CD4-positive, CD25-positive, alpha-beta regulatory T cell (primary cell): Measurements from ENCODE around the gene TAX1BP1. TPM values are rescaled to one million over a fixed set of nuclear protein-coding genes. Genes with fewer than 3 reads are reported as not detected.

Source experiments
- ATAC-seq, 2 donors: fragments of 150-1000 bp; cut with Tn5 transposase; one replicate each; pipeline ENCODE4 v1.10.0; 2021; ENCODE audit warnings: low read depth in 2 of 2, moderate number of reproducible peaks in 2 of 2, moderate library complexity in 1 of 2
- DNase-seq, 3 donors: peaks; one replicate each; pipeline versions ENCODE4 v3.0.0 to v3.0.0-alpha.2; 2012 to 2022; ENCODE audit warnings: mixed read lengths in 1 of 3
- H3K27ac ChIP-seq: one replicate; pipeline ENCODE4 v1.7.0; 2013; ENCODE audit warnings: mild to moderate bottlenecking, low read length; ENCODE audit not compliant: insufficient read depth, poor library complexity, severe bottlenecking
- H3K27me3 ChIP-seq: one replicate; pipeline ENCODE4 v1.7.0; 2013; ENCODE audit warnings: low read length; ENCODE audit not compliant: control insufficient read depth, insufficient read depth
- H3K36me3 ChIP-seq: one replicate; pipeline ENCODE4 v1.7.0; 2013; ENCODE audit warnings: mild to moderate bottlenecking, low read length, moderate library complexity; ENCODE audit not compliant: control insufficient read depth, insufficient read depth
- H3K4me1 ChIP-seq: 2 replicates; pipeline ENCODE4 v1.7.0; 2013; ENCODE audit warnings: mild to moderate bottlenecking, low read length; ENCODE audit not compliant: insufficient read depth, control insufficient read depth, poor library complexity, severe bottlenecking
- H3K4me3 ChIP-seq: one replicate; pipeline ENCODE4 v1.7.0; 2013; ENCODE audit warnings: low read depth, mild to moderate bottlenecking, low read length, moderate library complexity
- H3K9me3 ChIP-seq, 2 experiments: 1 replicate in 1 of 2; 2 replicates in 1 of 2; pipeline ENCODE4 v1.7.0; 2013; ENCODE audit warnings: low read length in 2 of 2, mild to moderate bottlenecking in 1 of 2, moderate library complexity in 1 of 2; ENCODE audit not compliant: control insufficient read depth in 2 of 2
- H3K27ac Mint-ChIP-seq, 3 donors: one replicate each; pipeline ENCODE4 v1.8.0; 2020 to 2022; ENCODE audit warnings: mild to moderate bottlenecking in 3 of 3, mixed read lengths in 3 of 3, moderate library complexity in 2 of 3
- H3K27me3 Mint-ChIP-seq: one replicate; pipeline ENCODE4 v1.8.0; 2022; ENCODE audit warnings: mild to moderate bottlenecking, mixed read lengths
- H3K36me3 Mint-ChIP-seq: one replicate; pipeline ENCODE4 v1.8.0; 2020; ENCODE audit warnings: mixed read lengths
- H3K4me1 Mint-ChIP-seq, 4 donors: one replicate each; pipeline ENCODE4 v1.8.0; 2020 to 2022; ENCODE audit warnings: mixed read lengths in 4 of 4, mild to moderate bottlenecking in 1 of 4
- H3K4me3 Mint-ChIP-seq, 4 donors: one replicate each; pipeline ENCODE4 v1.8.0; 2020 to 2022; ENCODE audit warnings: mild to moderate bottlenecking in 4 of 4, mixed read lengths in 4 of 4, moderate library complexity in 3 of 4
- H3K9me3 Mint-ChIP-seq, 7 donors: one replicate each; pipeline ENCODE4 v1.8.0; 2020 to 2022; ENCODE audit warnings: mixed read lengths in 7 of 7, mild to moderate bottlenecking in 3 of 7, moderate library complexity in 2 of 7
- polyA plus RNA-seq, 4 donors: library from polyadenylated mRNA; unstranded; fragments of 300-500 nt; fragmentation: Illumina TruSeq; gene quantifications; one replicate each; pipeline ENCODE4 v1.2.3, GENCODE V29; 2021
- total RNA-seq: library from RNA; stranded (reverse); gene quantifications from one replicate; pipeline ENCODE4 v1.2.3, GENCODE V29; 2022

TAX1BP1 gene
- total and polyA plus RNA-seq, 5 donors from 2014 or later, result 107 to 159 (median 130) TPM

- Histone ChIP-seq H3K4me3 (no peak overlapping the region), H3K27me3 (no peaks in the 10 kb centered on the region), H3K4me1 (no peaks in the 10 kb centered on the region), H3K9me3 (no peaks in the 10 kb centered on the region), H3K27ac (no peak overlapping the region), H3K36me3 (no peaks in the 10 kb centered on the region)
- Mint-ChIP-seq H3K36me3 (no peaks in the 10 kb centered on the region), H3K27ac (no peak overlapping the region), H3K27me3 (peaks cover 5% of the 10 kb centered on the region), H3K4me1 (no peaks in the 10 kb centered on the region), H3K9me3 (no peaks in the 10 kb centered on the region), H3K4me3 (no peak overlapping the region)
- DNase-seq, result no peak
- no peak for ATAC-seq
These were observed 12.9 kb upstream of the TAX1BP1 start for GRCh38 chr7:27727058-27727457.

GRCh38 chr7:27730112-27730511, 9.8 kb upstream of the TAX1BP1 start:
- no peak overlapping the region for H3K27ac ChIP-seq
- peaks cover 3% of the 10 kb centered on the region for H3K27me3 ChIP-seq
- Mint-ChIP-seq H3K9me3 (peaks cover 0 to 3% (median 0%) of the 10 kb centered on the region in 7 donors), H3K27ac (no peak overlapping the region), H3K27me3 (peaks cover 17% of the 10 kb centered on the region), H3K4me1 (no peaks in the 10 kb centered on the region), H3K36me3 (no peaks in the 10 kb centered on the region), H3K4me3 (no peak overlapping the region)
- no peak overlapping the region for H3K4me3 ChIP-seq
- no peaks in the 10 kb centered on the region for H3K4me1 ChIP-seq
- H3K9me3 ChIP-seq, result no peaks in the 10 kb centered on the region
- DNase-seq (no peak), ATAC-seq (no peak)
- no peaks in the 10 kb centered on the region for H3K36me3 ChIP-seq

DNA sequence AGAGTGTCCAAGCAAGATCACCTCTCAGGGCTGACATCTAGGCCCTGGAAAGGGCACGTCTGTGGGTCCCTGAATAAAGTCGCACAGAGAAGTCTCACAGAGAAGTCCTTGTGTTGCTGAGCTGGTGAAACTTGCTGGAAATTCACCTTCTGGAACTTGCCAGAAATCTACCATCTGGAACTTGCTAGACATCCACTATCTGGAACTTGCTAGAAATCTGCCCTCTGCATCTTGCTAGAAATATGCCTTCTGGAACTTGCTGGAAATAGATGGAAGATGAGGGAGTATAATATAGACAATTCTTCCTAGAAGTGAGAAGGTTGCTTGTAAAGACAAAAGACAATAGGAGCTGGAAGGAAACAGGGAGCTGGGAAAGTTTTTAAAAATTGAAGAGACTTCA, 5.4 kb upstream of the TAX1BP1 start:
- Mint-ChIP-seq H3K4me3 (peak overlapping the region in 1 of 4 donors; percentile 6), H3K4me1 (peaks cover 0 to 8% (median 7%) of the 10 kb centered on the region in 4 donors), H3K27me3 (peaks cover 17% of the 10 kb centered on the region), H3K27ac (peak overlapping the region in 1 of 3 donors; percentile 80), H3K36me3 (no peaks in the 10 kb centered on the region), H3K9me3 (peaks cover 0 to 3% (median 0%) of the 10 kb centered on the region in 7 donors)
- Histone ChIP-seq H3K27me3 (peaks cover 7% of the 10 kb centered on the region), H3K27ac (no peak overlapping the region), H3K9me3 (no peaks in the 10 kb centered on the region), H3K36me3 (no peaks in the 10 kb centered on the region), H3K4me3 (no peak overlapping the region), H3K4me1 (peaks cover 5% of the 10 kb centered on the region)
- no peak for DNase-seq
- no peak for ATAC-seq

- peaks cover 7% of the 10 kb centered on the region for H3K4me1 ChIP-seq
- H3K4me1 Mint-ChIP-seq, result peaks cover 0 to 14% (median 8%) of the 10 kb centered on the region in 4 donors
- no peak for DNase-seq
These were observed 4.8 kb upstream of the TAX1BP1 start for GRCh38 chr7:27735165-27735564.

DNA sequence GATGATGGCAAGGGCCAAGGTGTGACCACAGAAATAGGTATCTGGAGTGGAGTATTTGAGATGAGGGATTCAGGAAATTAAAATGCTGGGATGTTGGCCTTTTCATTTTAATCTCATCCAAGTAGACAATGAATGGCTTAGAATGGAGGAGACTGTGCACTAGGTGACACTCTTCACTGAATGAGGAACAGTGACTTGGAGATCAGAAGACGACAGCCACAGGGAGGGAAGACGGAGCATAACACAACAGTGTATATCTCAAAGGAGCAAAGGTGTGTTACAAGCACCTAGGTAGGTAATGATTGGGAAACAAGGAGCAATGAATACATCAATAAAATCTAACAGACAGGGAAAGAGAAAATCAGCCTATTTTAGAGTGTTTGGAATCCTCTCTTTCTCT, 4.1 kb upstream of the TAX1BP1 start:
- H3K4me3 Mint-ChIP-seq, result peak overlapping the region in 1 of 4 donors; percentile 76
- ATAC-seq, result no peak
- peak overlapping the region in 1 of 3 donors; percentile 2 for H3K27ac Mint-ChIP-seq

More at GRCh38 chr7:27735165-27735564, 4.8 kb upstream of the TAX1BP1 start:
- H3K27ac Mint-ChIP-seq, result no peak overlapping the region
- H3K9me3 Mint-ChIP-seq, result peaks cover 0 to 3% (median 0%) of the 10 kb centered on the region in 7 donors
- H3K4me3 Mint-ChIP-seq, result peak overlapping the region in 2 of 4 donors; percentile 6 to 76
- H3K27me3 ChIP-seq, result peaks cover 7% of the 10 kb centered on the region
- H3K27ac ChIP-seq, result no peak overlapping the region
- H3K9me3 ChIP-seq, result no peaks in the 10 kb centered on the region
- peaks cover 23% of the 10 kb centered on the region for H3K27me3 Mint-ChIP-seq
- no peak for ATAC-seq
- H3K36me3 ChIP-seq, result no peaks in the 10 kb centered on the region
- H3K4me3 ChIP-seq, result no peak overlapping the region
- H3K36me3 Mint-ChIP-seq, result no peaks in the 10 kb centered on the region

GRCh38 chr7:27737178-27737577, 2.8 kb upstream of the TAX1BP1 start:
- H3K27ac Mint-ChIP-seq, result peak overlapping the region in 1 of 3 donors; percentile 62
- Histone ChIP-seq H3K27ac (no peak overlapping the region), H3K4me1 (peaks cover 16% of the 10 kb centered on the region), H3K27me3 (peaks cover 7% of the 10 kb centered on the region), H3K36me3 (no peaks in the 10 kb centered on the region), H3K9me3 (no peaks in the 10 kb centered on the region), H3K4me3 (no peak overlapping the region)
- peaks cover 6 to 29% (median 20%) of the 10 kb centered on the region in 4 donors for H3K4me1 Mint-ChIP-seq
- peak overlapping the region in 1 of 4 donors; percentile 14 for H3K4me3 Mint-ChIP-seq
- peaks cover 24% of the 10 kb centered on the region for H3K27me3 Mint-ChIP-seq
- H3K9me3 Mint-ChIP-seq, result peaks cover 0 to 3% (median 0%) of the 10 kb centered on the region in 7 donors
- peaks cover 4% of the 10 kb centered on the region for H3K36me3 Mint-ChIP-seq
- no peak for ATAC-seq
- no peak for DNase-seq

More for the DNA sequence above, 4.1 kb upstream of the TAX1BP1 start:
- peaks cover 3 to 18% (median 10%) of the 10 kb centered on the region in 4 donors for H3K4me1 Mint-ChIP-seq
- peaks cover 7% of the 10 kb centered on the region for H3K27me3 ChIP-seq
- H3K36me3 Mint-ChIP-seq, result peaks cover 3% of the 10 kb centered on the region
- no peaks in the 10 kb centered on the region for H3K9me3 ChIP-seq
- peaks cover 24% of the 10 kb centered on the region for H3K27me3 Mint-ChIP-seq
- no peak overlapping the region for H3K27ac ChIP-seq
- no peak for DNase-seq
- H3K4me1 ChIP-seq, result peaks cover 9% of the 10 kb centered on the region
- no peaks in the 10 kb centered on the region for H3K36me3 ChIP-seq
- no peak overlapping the region for H3K4me3 ChIP-seq
- H3K9me3 Mint-ChIP-seq, result peaks cover 0 to 3% (median 0%) of the 10 kb centered on the region in 7 donors

- peaks cover 0 to 3% (median 0%) of the 10 kb centered on the region in 7 donors for H3K9me3 Mint-ChIP-seq
- Histone ChIP-seq H3K27ac (no peak overlapping the region), H3K9me3 (no peaks in the 10 kb centered on the region), H3K4me1 (peaks cover 17% of the 10 kb centered on the region), H3K36me3 (no peaks in the 10 kb centered on the region), H3K4me3 (no peak overlapping the region), H3K27me3 (peaks cover 7% of the 10 kb centered on the region)
- H3K4me3 Mint-ChIP-seq, result peak overlapping the region in 1 of 4 donors; percentile 14
- H3K4me1 Mint-ChIP-seq, result peaks cover 9 to 33% (median 25%) of the 10 kb centered on the region in 4 donors
- no peak overlapping the region for H3K27ac Mint-ChIP-seq
- peaks cover 24% of the 10 kb centered on the region for H3K27me3 Mint-ChIP-seq
- peaks cover 5% of the 10 kb centered on the region for H3K36me3 Mint-ChIP-seq
- no peak for DNase-seq
- no peak for ATAC-seq
These were observed 2.3 kb upstream of the TAX1BP1 start for GRCh38 chr7:27737616-27738015.

DNA sequence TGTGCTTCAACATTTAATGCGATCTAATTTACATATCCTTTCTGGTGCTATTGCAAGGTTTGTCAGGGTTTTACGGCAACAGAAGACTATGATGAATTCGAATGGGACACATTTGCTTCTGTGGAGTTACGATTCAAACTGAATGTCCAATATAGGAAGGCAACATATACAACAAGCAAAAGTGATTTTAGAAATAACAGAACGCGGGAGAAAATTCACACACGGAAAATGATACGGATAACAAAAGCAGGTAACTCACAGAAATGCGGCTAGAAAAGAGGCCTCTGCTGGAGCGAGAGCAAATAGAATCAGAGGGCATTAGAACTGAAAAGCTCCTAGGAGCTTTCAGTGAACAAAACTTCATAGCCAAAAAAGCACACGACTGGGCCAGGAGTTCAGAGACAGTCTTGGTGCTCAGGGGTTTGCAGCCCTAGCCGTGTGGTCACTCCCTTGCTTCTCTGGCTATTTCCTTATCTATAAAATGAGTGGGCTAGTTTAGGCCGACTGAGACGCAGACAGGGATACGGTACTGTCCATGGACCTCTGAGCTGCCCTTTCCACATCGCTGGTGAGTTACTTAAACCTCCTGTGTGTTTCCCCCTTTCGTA, 557 bp upstream of the TAX1BP1 start:
- no peaks in the 10 kb centered on the region for H3K9me3 ChIP-seq
- peaks cover 6% of the 10 kb centered on the region for H3K27me3 ChIP-seq
- no peaks in the 10 kb centered on the region for H3K36me3 ChIP-seq
- H3K4me3 ChIP-seq, result peak overlapping the region; percentile 86
- Mint-ChIP-seq H3K4me1 (peaks cover 16 to 45% (median 36%) of the 10 kb centered on the region in 4 donors), H3K9me3 (peaks cover 0 to 4% (median 0%) of the 10 kb centered on the region in 7 donors), H3K27me3 (peaks cover 16% of the 10 kb centered on the region), H3K36me3 (peaks cover 13% of the 10 kb centered on the region), H3K27ac (peak overlapping the region; percentile 91 to 99 (median 96)), H3K4me3 (peak overlapping the region; percentile 95 to 99 (median 99))
- peak overlapping the region; percentile 98 for H3K27ac ChIP-seq
- DNase-seq (peak in 1 of 3 donors; percentile 21), ATAC-seq (peak; percentile 10 to 20)
- peaks cover 23% of the 10 kb centered on the region for H3K4me1 ChIP-seq
